Activated naive CD4-positive, alpha-beta T cell treated with anti-CD3 and anti-CD28 coated beads, Interleukin-2, amount 50 U/mL, for 24 hours (primary cell): ENCODE results near the gene AGTPBP1.
"Not testable (repeated sequence)": the region's sequence is repeated elsewhere in the genome, so short reads cannot be mapped to it uniquely, and the experiment has no call there.

Source experiments
- H3K27ac Mint-ChIP-seq: one replicate; pipeline ENCODE4 v1.8.0; 2021; ENCODE audit warnings: mild to moderate bottlenecking, mixed read lengths
- H3K27me3 Mint-ChIP-seq: one replicate; pipeline ENCODE4 v1.8.0; 2021; ENCODE audit warnings: mixed read lengths
- H3K36me3 Mint-ChIP-seq: one replicate; pipeline ENCODE4 v1.8.0; 2021; ENCODE audit warnings: mixed read lengths
- H3K4me1 Mint-ChIP-seq: one replicate; pipeline ENCODE4 v1.8.0; 2021; ENCODE audit warnings: mixed read lengths
- H3K4me3 Mint-ChIP-seq: one replicate; pipeline ENCODE4 v1.8.0; 2021; ENCODE audit warnings: mild to moderate bottlenecking, mixed read lengths
- H3K9me3 Mint-ChIP-seq: one replicate; pipeline ENCODE4 v1.8.0; 2021; ENCODE audit warnings: mixed read lengths

The AGTPBP1 gene

GRCh38 chr9:85730916-85731630, 10.7 kb downstream of the AGTPBP1 start:
- Mint-ChIP-seq H3K27ac (no peak overlapping the region), H3K9me3 (no peaks in the 10 kb centered on the region), H3K4me3 (no peak overlapping the region), H3K4me1 (peaks cover 83% of the 10 kb centered on the region), H3K27me3 (no peaks in the 10 kb centered on the region), H3K36me3 (peaks cover 8% of the 10 kb centered on the region)

- Mint-ChIP-seq H3K4me3 (no peak overlapping the region), H3K27me3 (no peaks in the 10 kb centered on the region), H3K9me3 (no peaks in the 10 kb centered on the region), H3K27ac (peak overlapping the region; percentile 1), H3K4me1 (peaks cover 85% of the 10 kb centered on the region), H3K36me3 (peaks cover 8% of the 10 kb centered on the region)
Observed at GRCh38 chr9:85729882-85730281, 11.9 kb downstream of the AGTPBP1 start.

GRCh38 chr9:85727500-85727899, 14.3 kb downstream of the AGTPBP1 start:
- H3K27me3 Mint-ChIP-seq = no peaks in the 10 kb centered on the region
- peaks cover 88% of the 10 kb centered on the region for H3K4me1 Mint-ChIP-seq
- no peak overlapping the region for H3K4me3 Mint-ChIP-seq
- H3K27ac Mint-ChIP-seq = no peak overlapping the region
- H3K9me3 Mint-ChIP-seq = no peaks in the 10 kb centered on the region
- H3K36me3 Mint-ChIP-seq = peaks cover 6% of the 10 kb centered on the region

- Mint-ChIP-seq H3K27me3 (no peaks in the 10 kb centered on the region), H3K27ac (no peak overlapping the region), H3K4me1 (peaks cover 90% of the 10 kb centered on the region), H3K36me3 (peaks cover 13% of the 10 kb centered on the region), H3K4me3 (no peak overlapping the region), H3K9me3 (no peaks in the 10 kb centered on the region)
Observed at GRCh38 chr9:85726737-85727136, 15.0 kb downstream of the AGTPBP1 start.

GRCh38 chr9:85723215-85723614, 18.5 kb downstream of the AGTPBP1 start:
- Mint-ChIP-seq H3K9me3 (peaks cover 6% of the 10 kb centered on the region), H3K36me3 (peaks cover 18% of the 10 kb centered on the region), H3K4me1 (peaks cover 76% of the 10 kb centered on the region), H3K4me3 (peak overlapping the region; percentile 40), H3K27ac (peak overlapping the region; percentile 63), H3K27me3 (no peaks in the 10 kb centered on the region)

GRCh38 chr9:85719411-85719810, 22.3 kb downstream of the AGTPBP1 start:
- not testable (repeated sequence) for H3K27me3 Mint-ChIP-seq, H3K27ac Mint-ChIP-seq, H3K4me3 Mint-ChIP-seq, H3K9me3 Mint-ChIP-seq
- Mint-ChIP-seq H3K36me3 (peaks cover 21% of the 10 kb centered on the region), H3K4me1 (peaks cover 71% of the 10 kb centered on the region)

GRCh38 chr9:85717818-85718217, 23.9 kb downstream of the AGTPBP1 start:
- H3K4me1 Mint-ChIP-seq = peaks cover 62% of the 10 kb centered on the region

GRCh38 chr9:85717220-85717619, 24.5 kb downstream of the AGTPBP1 start:
- Mint-ChIP-seq H3K9me3 (peaks cover 6% of the 10 kb centered on the region), H3K4me3 (peak overlapping the region; percentile 41), H3K27ac (peak overlapping the region; percentile 78), H3K4me1 (peaks cover 58% of the 10 kb centered on the region), H3K27me3 (no peaks in the 10 kb centered on the region), H3K36me3 (peaks cover 14% of the 10 kb centered on the region)

More at GRCh38 chr9:85717818-85718217, 23.9 kb downstream of the AGTPBP1 start:
- H3K9me3 Mint-ChIP-seq, H3K27me3 Mint-ChIP-seq, H3K4me3 Mint-ChIP-seq: not testable (repeated sequence)
- H3K27ac Mint-ChIP-seq = peak overlapping the region; percentile 27
- H3K36me3 Mint-ChIP-seq = peaks cover 18% of the 10 kb centered on the region

GRCh38 chr9:85716031-85716877, 25.5 kb downstream of the AGTPBP1 start:
- peak overlapping the region; percentile 41 for H3K4me3 Mint-ChIP-seq
- H3K4me1 Mint-ChIP-seq = peaks cover 51% of the 10 kb centered on the region
- peaks cover 8% of the 10 kb centered on the region for H3K36me3 Mint-ChIP-seq
- H3K27me3 Mint-ChIP-seq = no peaks in the 10 kb centered on the region
- peaks cover 6% of the 10 kb centered on the region for H3K9me3 Mint-ChIP-seq
- peak overlapping the region; percentile 37 for H3K27ac Mint-ChIP-seq

- Mint-ChIP-seq H3K4me3 (peak overlapping the region; percentile 5), H3K9me3 (peaks cover 2% of the 10 kb centered on the region), H3K36me3 (peaks cover 6% of the 10 kb centered on the region), H3K27ac (peak overlapping the region; percentile 37), H3K27me3 (no peaks in the 10 kb centered on the region), H3K4me1 (peaks cover 44% of the 10 kb centered on the region)
Observed at GRCh38 chr9:85715587-85715986, 26.2 kb downstream of the AGTPBP1 start.

- Mint-ChIP-seq H3K36me3 (peaks cover 13% of the 10 kb centered on the region), H3K27ac (no peak overlapping the region), H3K4me3 (no peak overlapping the region), H3K4me1 (peaks cover 45% of the 10 kb centered on the region), H3K9me3 (peaks cover 8% of the 10 kb centered on the region), H3K27me3 (no peaks in the 10 kb centered on the region)
Observed at GRCh38 chr9:85713897-85714296, 27.9 kb downstream of the AGTPBP1 start.

GRCh38 chr9:85704744-85705143, 37.0 kb downstream of the AGTPBP1 start:
- H3K4me3 Mint-ChIP-seq = no peak overlapping the region
- H3K4me1 Mint-ChIP-seq = peaks cover 60% of the 10 kb centered on the region
- no peak overlapping the region for H3K27ac Mint-ChIP-seq
- H3K9me3 Mint-ChIP-seq = peaks cover 9% of the 10 kb centered on the region
- no peaks in the 10 kb centered on the region for H3K27me3 Mint-ChIP-seq
- peaks cover 23% of the 10 kb centered on the region for H3K36me3 Mint-ChIP-seq

GRCh38 chr9:85703398-85703797, 38.4 kb downstream of the AGTPBP1 start:
- Mint-ChIP-seq H3K9me3 (no peaks in the 10 kb centered on the region), H3K4me1 (peaks cover 58% of the 10 kb centered on the region), H3K36me3 (peaks cover 14% of the 10 kb centered on the region), H3K27ac (no peak overlapping the region), H3K4me3 (no peak overlapping the region), H3K27me3 (no peaks in the 10 kb centered on the region)

- H3K27ac Mint-ChIP-seq = no peak overlapping the region
- peaks cover 14% of the 10 kb centered on the region for H3K36me3 Mint-ChIP-seq
- no peaks in the 10 kb centered on the region for H3K27me3 Mint-ChIP-seq
- H3K4me3 Mint-ChIP-seq = no peak overlapping the region
- H3K9me3 Mint-ChIP-seq = no peaks in the 10 kb centered on the region
- H3K4me1 Mint-ChIP-seq = peaks cover 62% of the 10 kb centered on the region
Observed at GRCh38 chr9:85702726-85703289, 38.9 kb downstream of the AGTPBP1 start.

GRCh38 chr9:85702191-85702590, 39.6 kb downstream of the AGTPBP1 start:
- Mint-ChIP-seq H3K27ac (peak overlapping the region; percentile 25), H3K27me3 (no peaks in the 10 kb centered on the region), H3K9me3 (no peaks in the 10 kb centered on the region), H3K4me1 (peaks cover 60% of the 10 kb centered on the region), H3K4me3 (no peak overlapping the region), H3K36me3 (peaks cover 12% of the 10 kb centered on the region)

GRCh38 chr9:85700330-85700729, 41.4 kb downstream of the AGTPBP1 start:
- Mint-ChIP-seq H3K27me3 (no peaks in the 10 kb centered on the region), H3K4me1 (peaks cover 52% of the 10 kb centered on the region)

More at GRCh38 chr9:85700330-85700729, 41.4 kb downstream of the AGTPBP1 start:
- H3K27ac Mint-ChIP-seq = peak overlapping the region; percentile 19
- no peak overlapping the region for H3K4me3 Mint-ChIP-seq
- peaks cover 8% of the 10 kb centered on the region for H3K36me3 Mint-ChIP-seq
- H3K9me3 Mint-ChIP-seq = no peaks in the 10 kb centered on the region
